ENCODE data around the gene COX4I2.

COX4I2 gene

GRCh38 chr20:31680286-31681127 lies 42.8 kb downstream of the COX4I2 start:
- Histone ChIP-seq H3K27me3 (no peaks in the 10 kb centered on the region), H3K4me2 (peak overlapping the region; percentile 55 to 99 (median 96)), H3K9me3 (replicated peaks in 1 of 11) (no peaks in the 10 kb centered on the region), H3K4me3 (no peak overlapping the region), H4K20me1 (peaks cover 0 to 82% (median 0%) of the 10 kb centered on the region in 11 experiments; a peak in 2 of 22 replicates), H3K36me3 (peaks cover 10 to 53% (median 34%) of the 10 kb centered on the region in 11 experiments; a peak in 17 of 22 replicates), H3K4me1 (peaks cover 98 to 100% (median 100%) of the 10 kb centered on the region in 10 experiments), H3K27ac (peak overlapping the region in 8 of 11 experiments; percentile 38 to 96 (median 93); a peak in 15 of 22 replicates), H3K9ac (peak overlapping the region in 4 of 11 experiments; percentile 2 to 89 (median 38); a peak in 5 of 22 replicates)
- TF ChIP-seq Cebpa-rat (IDR thresholded peaks at IDR 0.05) = no peak

GRCh38 chr20:31681128-31681727 lies 43.5 kb downstream of the COX4I2 start:
- peak overlapping the region in 8 of 11 experiments; percentile 38 to 96 (median 93); a peak in 15 of 22 replicates for H3K27ac ChIP-seq
- peak overlapping the region; percentile 55 to 99 (median 96) for H3K4me2 ChIP-seq
- no peaks in the 10 kb centered on the region for H3K9me3 ChIP-seq (replicated peaks in 1 of 11)
- no peak for TF ChIP-seq Cebpa-rat (IDR thresholded peaks at IDR 0.05)
- H4K20me1 ChIP-seq = peaks cover 0 to 85% (median 0%) of the 10 kb centered on the region in 11 experiments; a peak in 2 of 22 replicates
- H3K9ac ChIP-seq = peak overlapping the region in 7 of 11 experiments; percentile 19 to 89 (median 80); a peak in 8 of 22 replicates
- no peak overlapping the region for H3K4me3 ChIP-seq
- peaks cover 10 to 52% (median 34%) of the 10 kb centered on the region in 11 experiments; a peak in 17 of 22 replicates for H3K36me3 ChIP-seq
- no peaks in the 10 kb centered on the region for H3K27me3 ChIP-seq
- H3K4me1 ChIP-seq = peaks cover 98 to 100% (median 100%) of the 10 kb centered on the region in 10 experiments

- no peak for TF ChIP-seq Cebpa-rat (IDR thresholded peaks at IDR 0.05)
- Histone ChIP-seq H4K20me1 (peaks cover 0 to 85% (median 0%) of the 10 kb centered on the region in 11 experiments; a peak in 2 of 22 replicates), H3K4me1 (peaks cover 98 to 100% (median 100%) of the 10 kb centered on the region in 10 experiments), H3K9me3 (replicated peaks in 1 of 11) (no peaks in the 10 kb centered on the region), H3K27ac (peak overlapping the region in 8 of 11 experiments; percentile 38 to 96 (median 93); a peak in 15 of 22 replicates), H3K4me2 (peak overlapping the region; percentile 55 to 99 (median 96)), H3K9ac (peak overlapping the region in 7 of 11 experiments; percentile 19 to 89 (median 80); a peak in 12 of 22 replicates), H3K4me3 (no peak overlapping the region; a peak in 2 of 20 replicates), H3K36me3 (peaks cover 10 to 48% (median 34%) of the 10 kb centered on the region in 11 experiments; a peak in 17 of 22 replicates), H3K27me3 (no peaks in the 10 kb centered on the region)
Observed at GRCh38 chr20:31681769-31682168, 44.1 kb downstream of the COX4I2 start.

- H3K27me3 ChIP-seq = no peaks in the 10 kb centered on the region
- H3K27ac ChIP-seq = peak overlapping the region in 10 of 11 experiments; percentile 13 to 96 (median 92); a peak in 18 of 22 replicates
- no peak for TF ChIP-seq Cebpa-rat (IDR thresholded peaks at IDR 0.05)
- H3K9ac ChIP-seq = peak overlapping the region in 7 of 11 experiments; percentile 32 to 89 (median 80); a peak in 11 of 22 replicates
- peak overlapping the region; percentile 55 to 99 (median 96) for H3K4me2 ChIP-seq
- H3K36me3 ChIP-seq = peaks cover 10 to 52% (median 35%) of the 10 kb centered on the region in 11 experiments; a peak in 18 of 22 replicates
- peaks cover 0 to 84% (median 0%) of the 10 kb centered on the region in 11 experiments; a peak in 2 of 22 replicates for H4K20me1 ChIP-seq
- H3K4me3 ChIP-seq = peak overlapping the region in 4 of 10 experiments; percentile 7 to 60 (median 48); a peak in 4 of 20 replicates
- peaks cover 98 to 100% (median 100%) of the 10 kb centered on the region in 10 experiments for H3K4me1 ChIP-seq
- no peaks in the 10 kb centered on the region for H3K9me3 ChIP-seq (replicated peaks in 1 of 11)
Observed at GRCh38 chr20:31682352-31682751, 44.6 kb downstream of the COX4I2 start.

- Histone ChIP-seq H3K4me3 (peak overlapping the region in 4 of 10 experiments; percentile 24 to 60 (median 48); a peak in 4 of 20 replicates), H3K27ac (peak overlapping the region; percentile 13 to 96 (median 91); a peak in 21 of 22 replicates), H3K4me1 (peaks cover 98 to 100% (median 100%) of the 10 kb centered on the region in 10 experiments), H3K4me2 (peak overlapping the region; percentile 55 to 99 (median 96)), H4K20me1 (peaks cover 0 to 78% (median 0%) of the 10 kb centered on the region in 11 experiments; a peak in 2 of 22 replicates), H3K27me3 (no peaks in the 10 kb centered on the region), H3K9me3 (replicated peaks in 1 of 11) (no peaks in the 10 kb centered on the region), H3K36me3 (peaks cover 9 to 51% (median 36%) of the 10 kb centered on the region in 11 experiments; a peak in 18 of 22 replicates), H3K9ac (peak overlapping the region in 9 of 11 experiments; percentile 4 to 89 (median 79); a peak in 15 of 22 replicates)
- no peak for TF ChIP-seq Cebpa-rat (IDR thresholded peaks at IDR 0.05)
Observed at GRCh38 chr20:31682927-31683326, 45.2 kb downstream of the COX4I2 start.

GRCh38 chr20:31684153-31685015 lies 46.7 kb downstream of the COX4I2 start:
- H3K4me2 ChIP-seq = peak overlapping the region; percentile 82 to 99 (median 96)
- peak overlapping the region; percentile 40 to 96 (median 91); a peak in 21 of 22 replicates for H3K27ac ChIP-seq
- peaks cover 88 to 96% (median 91%) of the 10 kb centered on the region in 10 experiments for H3K4me1 ChIP-seq
- peak overlapping the region in 7 of 10 experiments; percentile 22 to 60 (median 46); a peak in 13 of 20 replicates for H3K4me3 ChIP-seq
- H3K27me3 ChIP-seq = no peaks in the 10 kb centered on the region
- peak overlapping the region; percentile 37 to 89 (median 78); a peak in 20 of 22 replicates for H3K9ac ChIP-seq
- H4K20me1 ChIP-seq = peaks cover 0 to 64% (median 0%) of the 10 kb centered on the region in 11 experiments; a peak in 2 of 22 replicates
- H3K9me3 ChIP-seq (replicated peaks in 1 of 11) = no peaks in the 10 kb centered on the region
- TF ChIP-seq Cebpa-rat (IDR thresholded peaks at IDR 0.05) = peak in 7 of 11 experiments; percentile 33 to 87 (median 77); a peak in 10 of 22 replicates
- peaks cover 11 to 49% (median 28%) of the 10 kb centered on the region in 11 experiments; a peak in 18 of 22 replicates for H3K36me3 ChIP-seq

- H3K27ac ChIP-seq = peak overlapping the region; percentile 59 to 96 (median 91)
- H3K4me1 ChIP-seq = peaks cover 71 to 92% (median 83%) of the 10 kb centered on the region in 10 experiments
- H3K9ac ChIP-seq = peak overlapping the region; percentile 48 to 89 (median 78); a peak in 21 of 22 replicates
- no peak for TF ChIP-seq Cebpa-rat (IDR thresholded peaks at IDR 0.05)
- no peaks in the 10 kb centered on the region for H3K9me3 ChIP-seq (replicated peaks in 1 of 11)
- H3K4me2 ChIP-seq = peak overlapping the region; percentile 82 to 99 (median 96)
- no peaks in the 10 kb centered on the region for H3K27me3 ChIP-seq
- H3K4me3 ChIP-seq = peak overlapping the region in 3 of 10 experiments; percentile 1 to 42 (median 22); a peak in 2 of 20 replicates
- H4K20me1 ChIP-seq = peaks cover 0 to 59% (median 0%) of the 10 kb centered on the region in 11 experiments; a peak in 2 of 22 replicates
- peaks cover 17 to 48% (median 38%) of the 10 kb centered on the region in 11 experiments; a peak in 20 of 22 replicates for H3K36me3 ChIP-seq
Observed at GRCh38 chr20:31685853-31686643, 48.3 kb downstream of the COX4I2 start.

All from BLaER1 treated with 17β-estradiol and CSF1 and Interleukin-3, amounts not matched to agents 10 nM and 100 nM (cell line).